Osteocyte (in vitro differentiated cells): ENCODE data around the gene SLC30A7. TPM values are rescaled to one million over a fixed set of nuclear protein-coding genes. Genes with fewer than 3 reads are reported as not detected.
A peak's percentile ranks its signal among the peaks of the same experiment; 100 is the strongest.

Experiments used
- DNase-seq: peaks from one replicate; pipeline ENCODE4 v3.0.0; 2021; ENCODE audit warnings: mixed read lengths; ENCODE audit not compliant: unreplicated experiment; ENCODE audit errors: extremely low spot score
- H3K27ac Mint-ChIP-seq: one replicate; pipeline ENCODE4 v1.8.0; 2021; ENCODE audit warnings: mild to moderate bottlenecking, mixed read lengths; ENCODE audit not compliant: unreplicated experiment
- H3K27me3 Mint-ChIP-seq: one replicate; pipeline ENCODE4 v1.8.0; 2021; ENCODE audit warnings: mixed read lengths; ENCODE audit not compliant: unreplicated experiment
- H3K36me3 Mint-ChIP-seq: one replicate; pipeline ENCODE4 v1.8.0; 2021; ENCODE audit warnings: mixed read lengths; ENCODE audit not compliant: unreplicated experiment
- H3K4me1 Mint-ChIP-seq: one replicate; pipeline ENCODE4 v1.8.0; 2021; ENCODE audit warnings: mixed read lengths; ENCODE audit not compliant: unreplicated experiment
- H3K4me3 Mint-ChIP-seq: one replicate; pipeline ENCODE4 v1.8.0; 2021; ENCODE audit warnings: mild to moderate bottlenecking, moderate library complexity, mixed read lengths; ENCODE audit not compliant: unreplicated experiment
- H3K9me3 Mint-ChIP-seq: one replicate; pipeline ENCODE4 v1.8.0; 2021; ENCODE audit warnings: mixed read lengths; ENCODE audit not compliant: unreplicated experiment
- total RNA-seq: library from RNA; stranded (reverse); gene quantifications from 2 replicates; pipeline ENCODE4 v1.2.1, GENCODE V29; 2021
- TF ChIP-seq, protein P1 (sequence below): fragments of 200-600 bp; sonication (generic); IDR thresholded peaks from 2 replicates; pipeline ENCODE4 v1.5.0; 2021; ENCODE audit warnings: antibody characterized with exemption, mild to moderate bottlenecking, moderate library complexity

SLC30A7 gene
- total RNA-seq, 1 donor from 2014 or later, result 38.3 TPM

DNA sequence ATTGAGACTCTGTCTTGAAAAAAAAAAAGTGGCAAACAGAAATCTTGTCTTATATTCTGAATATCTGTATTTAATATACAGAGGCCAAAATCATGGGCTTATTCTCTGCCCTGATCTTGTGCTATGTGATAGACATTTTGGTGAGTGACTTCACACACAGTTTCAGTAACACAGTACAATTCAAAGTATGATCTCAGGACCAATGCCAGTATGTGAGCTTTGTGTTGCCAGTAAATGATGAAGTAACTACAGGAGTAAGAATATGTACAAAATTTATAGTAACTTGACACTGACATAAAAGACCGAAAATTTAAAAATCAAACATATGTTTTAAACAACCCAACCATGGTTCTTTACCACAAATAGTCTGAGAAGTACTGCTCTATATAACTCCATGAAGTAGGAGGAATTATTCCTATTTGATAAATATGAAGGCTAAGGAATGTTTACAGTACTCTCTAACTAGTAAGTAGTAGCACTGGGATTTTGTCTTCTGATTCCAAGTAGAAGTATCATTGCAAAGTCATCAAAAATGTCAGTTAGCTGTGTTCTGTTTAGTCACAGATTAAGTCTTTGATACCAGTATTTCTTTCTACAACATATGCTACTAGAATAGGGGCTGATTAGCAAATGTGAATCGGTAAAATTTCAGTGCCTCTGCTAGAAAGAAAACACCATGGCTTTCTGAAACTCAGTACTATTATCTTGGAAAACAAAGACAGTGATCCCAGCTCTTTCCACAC lies 104.4 kb downstream of the SLC30A7 start:
- no peak overlapping the region for H3K4me3 Mint-ChIP-seq
- no peak overlapping the region for H3K27ac Mint-ChIP-seq
- peaks cover 25% of the 10 kb centered on the region for H3K36me3 Mint-ChIP-seq
- TF ChIP-seq, protein P1, sequence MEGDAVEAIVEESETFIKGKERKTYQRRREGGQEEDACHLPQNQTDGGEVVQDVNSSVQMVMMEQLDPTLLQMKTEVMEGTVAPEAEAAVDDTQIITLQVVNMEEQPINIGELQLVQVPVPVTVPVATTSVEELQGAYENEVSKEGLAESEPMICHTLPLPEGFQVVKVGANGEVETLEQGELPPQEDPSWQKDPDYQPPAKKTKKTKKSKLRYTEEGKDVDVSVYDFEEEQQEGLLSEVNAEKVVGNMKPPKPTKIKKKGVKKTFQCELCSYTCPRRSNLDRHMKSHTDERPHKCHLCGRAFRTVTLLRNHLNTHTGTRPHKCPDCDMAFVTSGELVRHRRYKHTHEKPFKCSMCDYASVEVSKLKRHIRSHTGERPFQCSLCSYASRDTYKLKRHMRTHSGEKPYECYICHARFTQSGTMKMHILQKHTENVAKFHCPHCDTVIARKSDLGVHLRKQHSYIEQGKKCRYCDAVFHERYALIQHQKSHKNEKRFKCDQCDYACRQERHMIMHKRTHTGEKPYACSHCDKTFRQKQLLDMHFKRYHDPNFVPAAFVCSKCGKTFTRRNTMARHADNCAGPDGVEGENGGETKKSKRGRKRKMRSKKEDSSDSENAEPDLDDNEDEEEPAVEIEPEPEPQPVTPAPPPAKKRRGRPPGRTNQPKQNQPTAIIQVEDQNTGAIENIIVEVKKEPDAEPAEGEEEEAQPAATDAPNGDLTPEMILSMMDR, result no peak
- H3K9me3 Mint-ChIP-seq, result no peaks in the 10 kb centered on the region
- no peaks in the 10 kb centered on the region for H3K27me3 Mint-ChIP-seq
- no peak for DNase-seq
- peaks cover 19% of the 10 kb centered on the region for H3K4me1 Mint-ChIP-seq

DNA sequence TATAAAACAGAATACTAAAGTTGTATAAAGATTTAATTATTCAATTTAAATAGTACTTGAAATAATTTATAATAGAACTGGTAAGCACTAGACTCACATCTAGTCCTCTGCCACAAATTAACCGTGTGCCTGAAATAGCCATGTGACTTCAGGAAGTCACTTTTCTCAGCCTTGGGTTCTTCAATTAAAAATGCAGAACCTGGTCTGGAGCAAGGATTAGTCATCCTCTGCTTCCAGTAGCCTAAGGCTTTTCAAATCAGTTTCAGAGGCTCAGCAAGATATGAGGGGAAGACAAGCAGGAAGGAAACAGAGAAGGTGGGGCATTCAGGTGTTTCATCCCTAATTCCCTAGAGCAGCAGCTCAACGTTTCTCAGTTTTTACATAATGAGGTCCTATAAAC lies 106.7 kb downstream of the SLC30A7 start:
- peaks cover 25% of the 10 kb centered on the region for H3K36me3 Mint-ChIP-seq
- no peak for DNase-seq
- no peak overlapping the region for H3K4me3 Mint-ChIP-seq
- H3K4me1 Mint-ChIP-seq, result peaks cover 33% of the 10 kb centered on the region
- no peaks in the 10 kb centered on the region for H3K27me3 Mint-ChIP-seq
- TF ChIP-seq, protein P1, result no peak
- no peaks in the 10 kb centered on the region for H3K9me3 Mint-ChIP-seq
- H3K27ac Mint-ChIP-seq, result peak overlapping the region; percentile 31

DNA sequence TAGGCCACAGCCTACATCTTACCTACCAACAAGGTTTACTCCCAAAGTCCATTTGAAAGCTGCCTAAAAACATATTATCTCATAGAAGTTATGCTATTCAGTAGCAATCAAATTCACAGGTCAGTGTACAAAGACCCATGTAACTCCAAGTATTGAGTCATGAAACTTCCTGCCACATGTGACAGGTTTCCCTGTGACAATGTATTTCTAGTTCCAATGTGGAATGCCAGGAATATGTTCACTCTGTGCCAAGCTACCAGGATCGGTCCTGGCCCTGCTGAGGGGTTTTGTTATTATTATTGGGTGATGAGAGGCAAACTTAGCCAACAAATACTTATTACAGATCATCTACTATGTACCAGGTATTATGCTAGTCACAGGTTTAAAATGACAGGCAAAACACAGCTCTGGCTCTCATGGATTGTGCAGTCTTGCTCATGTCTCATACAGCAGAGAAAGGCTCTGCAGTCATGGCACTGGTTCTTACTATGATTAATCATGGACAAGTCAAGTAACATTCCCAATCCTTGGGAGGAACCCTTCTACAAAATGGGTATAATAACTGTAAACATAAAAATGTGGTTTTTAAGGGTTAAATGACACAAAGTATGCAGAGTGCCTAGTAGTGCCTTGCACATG lies 107.2 kb downstream of the SLC30A7 start:
- Mint-ChIP-seq H3K27ac (no peak overlapping the region), H3K4me1 (peaks cover 35% of the 10 kb centered on the region), H3K27me3 (no peaks in the 10 kb centered on the region), H3K36me3 (peaks cover 23% of the 10 kb centered on the region), H3K9me3 (no peaks in the 10 kb centered on the region), H3K4me3 (no peak overlapping the region)
- TF ChIP-seq, protein P1, result no peak
- no peak for DNase-seq

DNA sequence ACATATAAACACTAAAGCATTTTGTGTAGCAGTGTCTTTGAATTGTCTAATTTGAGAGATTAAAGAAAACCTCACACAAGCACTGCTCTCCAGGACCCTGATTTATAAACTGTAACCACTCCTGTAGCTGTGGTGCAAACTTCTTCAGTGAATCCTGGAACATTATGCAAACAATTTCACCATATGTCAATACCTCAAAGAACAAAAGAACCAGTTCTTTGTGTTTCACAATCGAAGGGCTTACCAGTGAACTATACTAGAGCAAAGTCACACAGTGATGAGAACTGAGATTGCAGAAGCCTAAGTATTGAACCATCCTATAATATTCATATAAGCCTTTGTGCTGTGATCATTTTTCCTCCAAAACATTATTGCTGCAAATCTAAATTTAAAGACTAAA lies 108.2 kb downstream of the SLC30A7 start:
- H3K27me3 Mint-ChIP-seq, result no peaks in the 10 kb centered on the region
- DNase-seq, result no peak
- peaks cover 20% of the 10 kb centered on the region for H3K36me3 Mint-ChIP-seq
- TF ChIP-seq, protein P1, result no peak
- peaks cover 38% of the 10 kb centered on the region for H3K4me1 Mint-ChIP-seq
- no peak overlapping the region for H3K27ac Mint-ChIP-seq
- H3K9me3 Mint-ChIP-seq, result no peaks in the 10 kb centered on the region
- no peak overlapping the region for H3K4me3 Mint-ChIP-seq

DNA sequence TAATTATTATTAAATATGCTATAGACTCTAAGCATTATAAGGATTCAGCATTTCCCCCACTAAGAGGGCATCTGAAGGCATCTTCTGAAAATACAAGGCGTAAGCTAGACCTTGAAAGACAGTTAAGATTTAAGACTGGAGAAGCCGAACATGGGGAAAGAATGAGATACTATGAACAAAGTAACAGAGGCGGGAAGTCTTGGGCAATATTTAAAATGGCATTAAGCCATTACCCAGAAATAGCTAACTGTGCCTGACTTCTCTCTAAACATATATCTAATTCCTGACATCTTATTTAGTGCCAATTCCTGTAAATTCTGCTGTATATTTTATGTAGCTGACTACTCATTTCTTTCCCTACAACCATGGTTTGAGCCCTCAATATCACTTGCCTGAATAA lies 108.8 kb downstream of the SLC30A7 start:
- Mint-ChIP-seq H3K36me3 (peaks cover 21% of the 10 kb centered on the region), H3K27ac (no peak overlapping the region), H3K4me3 (no peak overlapping the region), H3K4me1 (peaks cover 38% of the 10 kb centered on the region), H3K27me3 (no peaks in the 10 kb centered on the region), H3K9me3 (no peaks in the 10 kb centered on the region)
- TF ChIP-seq, protein P1, result no peak
- no peak for DNase-seq
